ENCODE data around the gene CAPZA1. TPM values are rescaled to one million over a fixed set of nuclear protein-coding genes. Genes with fewer than 3 reads are reported as not detected.

The CAPZA1 gene
- total RNA-seq, 1 donor from 2014 or later, result 282 TPM

DNA sequence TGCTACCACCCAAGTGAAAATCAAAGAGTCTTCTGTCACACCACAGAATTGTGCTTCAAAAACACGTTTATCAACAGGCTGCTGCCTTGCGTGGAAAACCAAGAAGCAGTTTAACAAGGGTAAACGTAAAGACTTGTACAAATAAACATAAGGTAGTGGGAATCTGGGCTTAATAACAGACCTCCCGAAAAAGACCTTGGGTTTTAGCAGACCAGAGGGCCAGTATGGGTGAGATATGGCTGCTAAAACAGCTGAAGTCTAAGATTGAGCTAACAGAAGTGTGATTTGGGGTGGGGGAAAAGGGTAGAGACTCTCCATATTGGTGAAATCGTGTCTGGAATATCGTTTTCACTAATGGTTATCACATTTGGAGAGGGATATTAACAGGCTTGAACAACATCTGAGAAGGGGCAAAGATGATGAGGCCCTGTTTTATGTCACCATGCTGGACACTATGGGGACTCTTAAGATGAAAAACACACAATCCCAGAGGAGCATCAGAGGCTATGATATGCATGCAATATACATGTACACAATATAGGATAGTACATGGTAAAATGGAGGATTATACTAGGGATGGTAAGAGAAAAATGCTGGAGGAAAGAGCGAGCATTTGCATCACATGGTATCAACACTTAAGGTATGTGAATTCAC, 56.2 kb downstream of the CAPZA1 start:
- intact Hi-C loops (cut with micrococcal nuclease), result no loop called here

DNA sequence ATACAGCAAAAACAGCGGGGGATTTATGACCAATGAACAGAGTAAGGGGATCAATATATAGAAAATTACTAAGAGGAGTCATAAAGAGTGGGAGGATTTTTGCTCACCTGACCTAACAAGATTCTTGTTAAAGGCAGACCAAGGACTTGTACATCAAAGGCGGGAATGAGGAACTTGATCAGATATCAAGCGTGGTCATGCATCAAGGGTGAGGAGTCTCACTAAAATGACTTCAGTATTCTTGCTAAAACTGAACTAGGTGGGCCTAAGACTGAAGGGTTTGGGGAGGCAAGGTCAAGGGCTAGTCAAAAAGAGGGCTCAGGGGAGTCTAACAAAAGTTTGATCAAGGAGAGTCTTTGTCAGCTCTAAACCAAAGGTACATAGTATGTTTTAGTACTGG, 56.9 kb downstream of the CAPZA1 start:
- intact Hi-C loops (cut with micrococcal nuclease), result no loop called here

DNA sequence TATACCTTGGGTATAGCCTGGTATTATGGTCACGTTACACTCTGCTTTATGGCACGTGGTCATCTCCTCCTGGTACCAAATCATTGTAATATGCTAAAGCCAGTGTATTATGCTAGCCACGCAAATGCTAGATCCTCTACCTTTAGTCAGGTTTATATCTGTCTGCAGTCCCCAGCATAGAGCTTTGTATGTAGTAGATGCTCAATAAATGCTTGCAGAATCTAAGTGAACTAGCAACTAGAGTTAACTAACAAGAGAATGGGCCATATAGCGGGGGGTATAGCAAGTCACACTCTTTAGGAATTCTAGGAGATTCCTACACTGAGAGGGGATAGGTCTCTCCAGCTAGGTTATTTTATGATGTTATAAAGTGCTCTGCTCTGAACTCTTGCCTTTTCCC, 57.9 kb downstream of the CAPZA1 start:
- intact Hi-C loops (cut with micrococcal nuclease), result no loop called here

DNA sequence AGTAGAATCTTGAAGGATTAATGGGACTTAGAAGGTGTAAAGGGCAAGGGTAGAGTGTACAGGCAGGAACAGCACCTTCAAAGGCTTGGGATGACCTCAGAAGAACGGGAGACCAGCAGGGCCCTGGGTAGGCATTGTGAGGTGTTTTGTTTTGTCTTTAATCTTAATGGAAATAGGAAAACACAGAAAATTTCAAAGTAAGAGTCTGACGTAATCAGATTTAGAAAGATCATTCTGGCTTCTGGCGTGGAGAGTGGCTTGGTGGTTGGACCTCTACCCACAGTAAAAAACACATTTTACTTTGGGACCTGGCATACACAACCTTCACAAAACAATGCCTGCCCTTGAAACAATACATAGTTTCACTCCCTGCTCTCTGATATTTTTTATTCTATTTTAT, 59.0 kb downstream of the CAPZA1 start:
- intact Hi-C loops (cut with micrococcal nuclease), result no loop called here

DNA sequence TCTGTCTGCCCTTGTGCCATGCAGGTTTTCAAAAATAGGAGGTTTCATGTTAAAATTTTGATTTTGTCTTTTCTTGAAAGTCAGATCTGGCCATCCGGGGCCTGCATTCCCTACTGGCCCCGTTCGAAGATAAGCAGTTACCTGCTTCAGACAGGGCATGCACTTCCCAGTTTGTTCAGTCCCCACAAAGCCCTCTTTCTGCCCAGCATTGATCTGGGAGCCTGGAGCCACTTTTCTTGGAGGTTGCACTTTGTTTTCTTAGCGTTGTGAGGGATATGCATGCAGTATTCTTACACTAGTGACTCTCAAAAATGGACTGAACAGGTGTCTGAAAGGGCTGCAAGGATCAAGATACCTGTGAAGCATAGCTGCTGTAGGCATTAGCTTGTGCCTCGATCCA, 66.3 kb downstream of the CAPZA1 start:
- intact Hi-C loops (cut with micrococcal nuclease), result no loop called here

DNA sequence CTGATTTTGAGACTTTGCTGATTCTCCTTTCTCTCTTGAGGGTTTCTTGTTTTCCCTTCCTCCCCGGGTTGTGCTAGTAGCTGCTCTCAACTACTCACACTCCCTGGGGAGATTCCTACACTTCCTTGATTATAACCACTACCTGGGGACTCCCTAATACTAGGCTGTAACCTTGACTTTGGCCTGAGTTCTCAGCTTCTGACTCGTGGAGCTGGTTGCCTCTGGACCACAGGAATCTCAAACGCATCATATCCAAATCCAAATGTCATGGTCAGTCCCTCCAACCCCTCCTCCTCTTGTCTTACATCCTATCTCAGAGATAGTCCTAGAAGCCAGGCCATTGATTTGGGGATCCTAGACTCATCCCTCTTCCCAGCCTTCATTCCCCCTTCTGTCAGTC, 66.8 kb downstream of the CAPZA1 start:
- intact Hi-C loops (cut with micrococcal nuclease), result no loop called here

DNA sequence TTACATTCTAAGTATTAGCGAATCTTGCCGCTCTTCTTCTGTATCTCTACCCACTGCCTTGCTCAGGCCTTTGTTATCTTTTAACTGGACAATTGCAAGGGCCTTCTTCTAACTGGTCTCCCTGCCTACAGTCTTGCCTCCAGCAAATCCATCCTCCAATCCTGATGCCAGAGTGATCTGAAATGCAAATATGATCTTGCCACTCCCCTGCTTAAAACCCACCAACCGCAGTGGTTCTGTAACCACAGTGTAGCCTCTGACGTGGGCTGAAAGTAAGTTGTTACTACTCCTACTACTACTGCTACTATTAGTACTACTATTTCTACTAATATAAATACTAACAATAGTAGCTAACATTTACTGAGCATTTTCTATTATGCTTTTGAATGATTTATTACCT, 67.2 kb downstream of the CAPZA1 start:
- intact Hi-C loops (cut with micrococcal nuclease), result no loop called here

DNA sequence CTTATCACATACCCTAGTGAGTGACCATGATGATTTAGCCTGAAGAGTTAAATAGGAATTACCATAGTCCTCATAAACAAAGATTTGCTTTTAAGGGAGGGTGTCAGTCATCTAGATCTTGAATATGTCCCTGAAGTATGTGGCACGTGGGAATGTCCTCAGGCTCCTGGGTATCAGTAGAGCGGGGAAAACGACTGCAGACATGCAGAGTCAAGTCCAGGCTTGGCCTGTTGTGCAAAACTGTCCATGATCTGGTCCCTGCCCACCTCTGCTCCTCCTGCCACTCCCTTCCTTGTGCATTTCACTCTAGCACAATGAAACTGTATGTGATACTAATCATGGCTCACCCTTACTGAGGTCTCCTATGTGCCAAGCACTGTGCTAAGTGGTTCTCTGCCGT, 67.7 kb downstream of the CAPZA1 start:
- intact Hi-C loops (cut with micrococcal nuclease), result no loop called here

DNA sequence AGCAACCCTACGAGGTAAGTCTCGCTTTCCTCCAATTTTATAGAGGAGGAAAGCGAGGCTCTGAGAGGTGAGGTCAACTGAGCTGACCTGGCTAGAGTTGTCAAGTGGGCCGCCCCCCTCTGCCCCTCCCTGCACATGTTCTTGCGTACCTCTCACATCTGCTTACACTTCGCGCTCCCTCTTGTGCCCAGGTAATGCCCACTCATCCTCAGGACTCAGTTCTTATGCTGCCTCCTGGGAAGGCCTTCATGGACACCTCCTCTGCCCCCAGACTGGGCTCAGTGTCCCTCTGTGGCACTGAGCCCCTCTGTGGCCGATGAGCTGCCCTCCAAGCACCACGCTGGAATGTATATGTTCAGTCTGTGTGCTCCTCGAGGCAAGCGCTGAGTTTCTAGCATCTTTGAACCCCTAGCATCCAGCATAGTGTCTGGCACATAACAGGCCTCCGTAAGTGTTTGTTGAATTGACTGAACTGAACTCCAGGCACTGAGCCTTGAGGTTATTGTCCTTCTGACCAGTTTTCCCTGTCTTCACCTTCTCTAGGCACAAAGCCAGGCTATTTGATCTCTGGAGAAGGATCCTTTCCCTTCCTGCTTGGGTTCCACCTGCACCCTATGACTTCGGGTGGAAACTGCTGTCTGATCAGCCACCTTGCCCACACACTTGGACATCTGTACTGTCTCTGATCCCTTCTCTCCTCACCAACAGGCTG, 68.3 kb downstream of the CAPZA1 start:
- intact Hi-C loops (cut with micrococcal nuclease), result no loop called here

DNA sequence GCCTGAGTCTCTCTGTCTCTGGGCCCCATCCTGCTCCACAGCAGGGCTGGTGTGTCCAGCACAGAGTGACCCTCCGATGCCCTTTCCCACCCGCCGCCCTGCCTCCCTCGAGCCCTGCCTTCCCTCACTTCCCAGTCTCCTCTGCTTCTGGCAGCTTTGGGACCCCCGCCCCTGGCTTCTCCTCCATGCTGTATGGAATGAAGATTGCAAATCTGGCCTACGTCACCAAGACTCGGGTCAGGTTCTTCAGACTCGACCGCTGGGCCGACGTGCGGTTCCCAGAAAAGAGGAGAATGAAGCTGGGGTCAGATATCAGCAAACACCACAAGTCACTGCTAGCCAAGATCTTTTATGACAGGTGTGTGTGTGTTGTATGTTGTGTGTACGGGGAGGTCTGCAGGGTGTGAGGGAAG, 69.2 kb downstream of the CAPZA1 start:
- intact Hi-C loops (cut with micrococcal nuclease), result no loop called here

DNA sequence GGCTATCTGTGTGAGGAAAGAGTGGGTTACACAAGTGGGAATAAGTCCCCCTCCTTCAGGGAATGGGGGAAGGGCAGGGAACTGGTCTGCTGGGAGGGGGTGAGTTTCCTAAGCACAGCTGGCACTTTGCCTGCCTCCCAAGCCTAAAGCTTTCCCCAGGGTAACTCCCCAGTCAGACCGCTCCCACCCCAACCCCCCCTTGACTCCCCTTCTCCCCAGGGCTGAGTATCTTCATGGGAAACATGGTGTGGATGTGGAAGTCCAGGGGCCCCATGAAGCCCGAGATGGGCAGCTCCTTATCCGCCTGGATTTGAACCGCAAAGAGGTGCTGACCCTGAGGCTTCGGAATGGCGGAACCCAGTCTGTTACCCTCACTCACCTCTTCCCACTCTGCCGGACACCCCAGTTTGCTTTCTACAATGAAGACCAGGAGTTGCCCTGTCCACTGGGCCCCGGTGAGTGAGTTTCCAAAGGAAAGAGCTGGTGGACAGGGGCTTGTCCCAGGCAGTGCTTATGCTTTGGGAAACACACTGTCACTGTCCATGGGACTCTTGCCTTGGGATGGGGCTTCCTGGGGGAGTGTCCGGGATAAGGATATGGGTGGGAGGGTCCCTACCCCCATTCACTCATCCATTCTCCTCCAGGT, 69.7 kb downstream of the CAPZA1 start:
- intact Hi-C loops (cut with micrococcal nuclease), result no loop called here

DNA sequence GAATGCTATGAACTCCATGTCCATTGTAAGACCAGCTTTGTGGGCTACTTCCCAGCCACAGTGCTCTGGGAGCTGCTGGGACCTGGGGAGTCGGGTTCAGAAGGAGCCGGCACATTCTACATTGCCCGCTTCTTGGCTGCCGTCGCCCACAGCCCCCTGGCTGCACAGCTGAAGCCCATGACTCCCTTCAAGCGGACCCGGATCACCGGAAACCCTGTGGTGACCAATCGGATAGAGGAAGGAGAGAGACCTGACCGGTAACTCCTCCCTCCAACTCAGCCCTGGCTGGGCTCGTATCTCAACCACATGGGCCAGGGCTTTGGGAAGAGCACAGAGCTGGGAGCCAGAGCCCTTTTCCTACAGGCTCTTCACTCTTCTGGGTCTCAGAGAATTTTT, 70.2 kb downstream of the CAPZA1 start:
- intact Hi-C loops (cut with micrococcal nuclease), result no loop called here

DNA sequence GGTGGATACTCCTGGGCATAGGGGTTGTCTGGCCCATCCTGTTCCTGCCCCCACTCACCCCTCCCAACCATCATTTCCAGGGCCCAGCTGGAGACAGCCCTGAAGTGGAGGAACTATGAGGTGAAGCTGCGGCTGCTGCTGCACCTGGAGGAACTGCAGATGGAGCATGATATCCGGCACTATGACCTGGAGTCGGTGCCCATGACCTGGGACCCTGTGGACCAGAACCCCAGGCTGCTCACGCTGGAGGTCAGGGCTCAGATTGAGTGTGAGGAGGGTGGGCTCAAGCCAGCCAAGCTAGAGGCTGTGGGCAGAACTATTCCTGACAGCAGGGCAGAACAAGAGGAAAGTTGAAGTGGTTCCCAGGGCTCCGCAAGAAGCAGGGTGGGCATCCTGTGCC, 73.0 kb downstream of the CAPZA1 start:
- intact Hi-C loops (cut with micrococcal nuclease), result no loop called here

DNA sequence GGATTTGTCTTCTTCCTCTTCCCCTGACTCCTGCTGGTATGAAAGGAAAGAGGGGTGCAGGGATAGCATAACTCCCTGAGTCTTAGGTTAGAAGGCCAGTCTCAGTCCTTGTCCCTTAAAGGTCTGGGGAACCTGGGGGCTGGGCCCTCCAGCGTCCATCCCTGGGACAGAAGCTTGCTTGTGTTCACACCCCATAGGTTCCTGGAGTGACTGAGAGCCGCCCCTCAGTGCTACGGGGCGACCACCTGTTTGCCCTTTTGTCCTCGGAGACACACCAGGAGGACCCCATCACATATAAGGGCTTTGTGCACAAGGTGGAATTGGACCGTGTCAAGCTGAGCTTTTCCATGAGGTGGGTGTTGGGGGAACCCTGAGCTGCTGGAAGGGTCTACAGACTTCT, 74.2 kb downstream of the CAPZA1 start:
- intact Hi-C loops (cut with micrococcal nuclease), result no loop called here

DNA sequence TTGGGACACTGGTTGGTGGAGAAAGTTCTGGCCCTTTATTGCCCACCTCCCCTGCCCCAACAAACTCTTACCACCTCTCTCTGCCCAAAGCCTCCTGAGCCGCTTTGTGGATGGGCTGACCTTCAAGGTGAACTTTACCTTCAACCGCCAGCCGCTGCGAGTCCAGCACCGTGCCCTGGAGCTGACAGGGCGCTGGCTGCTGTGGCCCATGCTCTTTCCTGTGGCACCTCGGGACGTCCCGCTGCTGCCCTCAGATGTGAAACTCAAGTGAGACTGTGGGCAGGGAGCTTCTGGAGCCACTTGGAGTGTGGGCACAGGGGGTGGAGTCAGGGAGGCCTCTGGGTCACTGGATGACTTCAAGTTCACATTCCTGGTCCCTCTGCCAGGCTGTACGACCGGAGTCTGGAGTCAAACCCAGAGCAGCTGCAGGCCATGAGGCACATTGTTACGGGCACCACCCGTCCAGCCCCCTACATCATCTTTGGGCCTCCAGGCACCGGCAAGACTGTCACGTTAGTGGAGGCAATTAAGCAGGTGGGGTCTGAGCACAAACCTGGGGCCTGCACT, 74.8 kb downstream of the CAPZA1 start:
- intact Hi-C loops (cut with micrococcal nuclease), result no loop called here

DNA sequence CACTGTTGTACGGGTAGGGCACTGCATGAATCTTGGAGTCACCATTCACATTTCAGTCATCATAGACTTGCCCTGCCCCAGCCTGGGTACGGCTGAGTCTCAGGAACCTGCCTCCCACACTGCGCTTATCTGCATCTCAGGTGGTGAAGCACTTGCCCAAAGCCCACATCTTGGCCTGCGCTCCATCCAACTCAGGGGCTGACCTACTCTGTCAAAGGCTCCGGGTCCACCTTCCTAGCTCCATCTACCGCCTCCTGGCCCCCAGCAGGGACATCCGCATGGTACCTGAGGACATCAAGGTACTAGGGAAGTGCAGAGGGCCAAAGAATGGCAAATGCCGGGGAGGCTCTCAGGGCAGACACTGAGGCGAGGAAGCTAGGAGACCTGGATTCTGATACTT, 75.6 kb downstream of the CAPZA1 start:
- intact Hi-C loops (cut with micrococcal nuclease), result no loop called here

DNA sequence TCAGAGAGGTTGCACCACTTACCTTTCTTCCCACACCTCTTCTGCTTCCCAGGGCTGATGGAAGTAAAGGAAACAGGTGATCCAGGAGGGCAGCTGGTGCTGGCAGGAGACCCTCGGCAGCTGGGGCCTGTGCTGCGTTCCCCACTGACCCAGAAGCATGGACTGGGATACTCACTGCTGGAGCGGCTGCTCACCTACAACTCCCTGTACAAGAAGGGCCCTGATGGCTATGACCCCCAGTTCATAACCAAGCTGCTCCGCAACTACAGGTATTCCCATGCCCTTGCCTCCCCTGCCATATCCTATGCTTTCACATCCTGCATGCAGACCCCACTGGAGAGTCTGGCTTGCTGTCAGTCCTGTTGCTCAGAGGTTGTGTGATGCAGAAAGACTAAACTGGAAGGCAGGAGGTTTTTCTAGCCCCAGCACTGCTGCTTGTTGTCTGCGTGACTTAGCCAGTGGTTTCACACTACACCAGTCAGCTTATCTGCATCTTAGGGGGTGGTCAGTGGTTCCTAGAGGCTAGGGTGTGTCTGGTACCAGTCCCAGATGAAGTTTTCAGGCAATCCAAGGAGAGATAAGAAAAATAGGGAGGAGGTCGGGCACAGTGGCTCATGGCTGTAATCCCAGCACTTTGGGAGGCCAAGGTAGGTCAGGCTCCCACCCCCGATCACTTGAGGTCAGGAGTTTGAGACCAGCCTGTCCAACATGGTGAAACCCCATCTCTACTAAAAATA, 77.1 kb downstream of the CAPZA1 start:
- intact Hi-C loops (cut with micrococcal nuclease), result no loop called here

DNA sequence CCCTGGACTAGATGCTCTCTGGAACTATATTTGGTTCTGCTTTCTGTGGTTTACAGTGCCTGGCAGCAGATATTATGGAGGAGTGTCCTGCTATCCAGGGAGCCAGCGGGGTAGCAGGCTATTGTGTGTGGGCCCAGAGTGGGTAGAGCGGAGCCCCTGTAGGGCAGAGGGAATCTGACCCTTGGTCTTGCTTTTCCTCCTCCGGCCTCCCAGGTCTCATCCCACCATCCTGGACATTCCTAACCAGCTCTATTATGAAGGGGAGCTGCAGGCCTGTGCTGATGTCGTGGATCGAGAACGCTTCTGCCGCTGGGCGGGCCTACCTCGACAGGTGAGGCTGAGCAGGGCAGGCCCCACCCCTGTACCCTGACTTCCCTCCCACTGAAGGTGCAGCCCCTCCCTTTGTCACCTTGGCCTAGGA, 78.2 kb downstream of the CAPZA1 start:
- intact Hi-C loops (cut with micrococcal nuclease), result no loop called here

DNA sequence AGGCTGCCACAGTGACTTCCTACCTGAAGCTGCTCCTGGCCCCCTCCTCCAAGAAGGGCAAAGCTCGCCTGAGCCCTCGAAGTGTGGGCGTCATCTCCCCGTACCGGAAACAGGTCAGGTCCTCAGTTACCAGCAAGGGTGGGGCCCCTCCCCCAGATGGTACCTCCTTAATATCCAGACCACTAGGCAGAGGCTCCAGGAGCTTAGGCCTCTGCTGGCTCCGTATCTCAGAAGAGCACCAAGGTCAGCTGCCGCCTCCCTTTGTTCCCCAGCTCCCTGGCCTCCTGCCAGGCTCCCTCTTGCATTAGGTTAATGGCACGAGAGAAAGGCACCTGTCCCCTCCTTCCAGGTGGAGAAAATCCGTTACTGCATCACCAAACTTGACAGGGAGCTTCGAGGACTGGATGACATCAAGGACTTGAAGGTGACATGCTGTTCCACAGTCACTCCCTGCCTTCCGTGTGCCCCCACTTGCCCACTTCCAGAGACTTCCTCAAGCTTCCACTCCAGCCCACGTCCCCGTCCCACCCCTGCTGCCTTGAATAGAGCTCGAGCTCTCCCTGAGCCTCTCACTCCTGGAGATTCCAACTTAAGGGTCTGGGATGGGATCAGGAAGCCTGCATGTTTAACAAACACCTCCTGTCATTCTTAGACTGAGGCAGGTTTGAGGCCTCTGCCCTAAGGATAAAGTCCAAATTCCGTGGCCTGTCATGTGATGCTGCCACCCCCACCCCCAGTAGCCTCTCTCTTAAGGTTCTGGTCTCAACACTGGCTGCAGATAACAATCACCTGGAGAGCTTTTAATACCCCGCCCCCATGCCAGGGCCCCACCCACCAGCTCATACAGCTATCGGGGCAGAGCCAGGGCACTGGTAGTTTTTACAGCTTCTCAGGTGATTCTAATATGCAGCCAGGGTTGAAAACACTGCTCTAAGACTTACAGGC, 79.0 kb downstream of the CAPZA1 start:
- intact Hi-C loops (cut with micrococcal nuclease), result no loop called here

DNA sequence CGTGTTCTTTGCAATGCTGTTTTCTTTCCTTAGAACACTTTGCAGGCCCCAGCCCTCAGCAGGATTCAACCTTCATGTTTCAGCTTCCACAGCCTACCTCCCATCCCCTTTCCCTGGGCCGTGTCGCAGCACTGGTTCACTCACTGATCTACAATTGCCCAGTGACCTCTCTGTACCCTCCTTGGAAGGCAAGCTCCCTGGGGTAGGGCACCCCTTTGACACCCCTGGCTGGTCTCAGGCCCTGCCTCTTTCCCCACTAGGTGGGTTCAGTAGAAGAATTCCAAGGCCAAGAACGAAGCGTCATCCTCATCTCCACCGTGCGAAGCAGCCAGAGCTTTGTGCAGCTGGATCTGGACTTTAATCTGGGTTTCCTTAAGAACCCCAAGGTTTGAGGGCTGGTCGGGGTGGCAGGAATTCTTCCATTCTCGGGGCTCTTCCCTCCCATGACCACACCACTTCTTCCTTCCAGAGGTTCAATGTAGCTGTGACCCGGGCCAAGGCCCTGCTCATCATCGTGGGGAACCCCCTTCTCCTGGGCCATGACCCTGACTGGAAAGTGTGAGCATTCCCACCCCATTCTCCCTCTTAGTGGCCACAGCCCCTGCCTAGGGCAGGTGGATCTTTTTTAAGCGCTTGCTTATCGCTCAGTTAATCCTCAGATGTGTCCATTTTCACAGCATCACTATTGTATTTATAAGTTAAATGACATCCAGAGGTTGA, 80.0 kb downstream of the CAPZA1 start:
- intact Hi-C loops (cut with micrococcal nuclease), result no loop called here
